GM18867 (cell line): ENCODE results near the gene METRN.

Experiments
- ATAC-seq: cut with Tn5 transposase; IDR thresholded peaks from one replicate; pipeline ENCODE4 v1.9.1; 2021; ENCODE audit warnings: mild to moderate bottlenecking, moderate library complexity; ENCODE audit not compliant: unreplicated experiment

METRN gene

GRCh38 chr16:677316-678190 is 37.4 kb upstream of the METRN start:
- ATAC-seq = no peak

- no peak for ATAC-seq
Measured at GRCh38 chr16:678209-678857, 36.6 kb upstream of the METRN start.

GRCh38 chr16:678858-679813 is 35.8 kb upstream of the METRN start:
- no peak for ATAC-seq

- ATAC-seq = peak; percentile 31
Measured at GRCh38 chr16:679814-680624, 34.9 kb upstream of the METRN start, which contains the start of gene STUB1. STUB1 (plus strand) TSS chr16:680410; CDS start chr16:680526, 116 bp downstream.

GRCh38 chr16:680625-680945 is 34.3 kb upstream of the METRN start:
- ATAC-seq = no peak

GRCh38 chr16:680967-681745 is 33.8 kb upstream of the METRN start:
- ATAC-seq = no peak

GRCh38 chr16:681746-682427 is 33.0 kb upstream of the METRN start:
- no peak for ATAC-seq

- ATAC-seq = no peak
Measured at GRCh38 chr16:682493-683395, 32.2 kb upstream of the METRN start.

- ATAC-seq = no peak
Measured at GRCh38 chr16:683396-684070, 31.4 kb upstream of the METRN start.

GRCh38 chr16:684071-684794 is 30.7 kb upstream of the METRN start, which contains the start of gene JMJD8:
JMJD8 (minus strand) TSS chr16:684334; CDS start chr16:684319, 15 bp downstream.
- ATAC-seq = peak; percentile 68

- ATAC-seq = no peak
Measured at GRCh38 chr16:684961-685696, 29.8 kb upstream of the METRN start.

GRCh38 chr16:685967-686366 is 29.0 kb upstream of the METRN start:
- ATAC-seq = no peak

GRCh38 chr16:686459-687260 is 28.3 kb upstream of the METRN start:
- ATAC-seq = no peak

GRCh38 chr16:687499-687898 is 27.4 kb upstream of the METRN start:
- ATAC-seq = no peak
